Measurements from ENCODE around the gene LSP1.
"Not testable (repeated sequence)": the region's sequence is repeated elsewhere in the genome, so short reads cannot be mapped to it uniquely, and the experiment has no call there.

The LSP1 gene

DNA sequence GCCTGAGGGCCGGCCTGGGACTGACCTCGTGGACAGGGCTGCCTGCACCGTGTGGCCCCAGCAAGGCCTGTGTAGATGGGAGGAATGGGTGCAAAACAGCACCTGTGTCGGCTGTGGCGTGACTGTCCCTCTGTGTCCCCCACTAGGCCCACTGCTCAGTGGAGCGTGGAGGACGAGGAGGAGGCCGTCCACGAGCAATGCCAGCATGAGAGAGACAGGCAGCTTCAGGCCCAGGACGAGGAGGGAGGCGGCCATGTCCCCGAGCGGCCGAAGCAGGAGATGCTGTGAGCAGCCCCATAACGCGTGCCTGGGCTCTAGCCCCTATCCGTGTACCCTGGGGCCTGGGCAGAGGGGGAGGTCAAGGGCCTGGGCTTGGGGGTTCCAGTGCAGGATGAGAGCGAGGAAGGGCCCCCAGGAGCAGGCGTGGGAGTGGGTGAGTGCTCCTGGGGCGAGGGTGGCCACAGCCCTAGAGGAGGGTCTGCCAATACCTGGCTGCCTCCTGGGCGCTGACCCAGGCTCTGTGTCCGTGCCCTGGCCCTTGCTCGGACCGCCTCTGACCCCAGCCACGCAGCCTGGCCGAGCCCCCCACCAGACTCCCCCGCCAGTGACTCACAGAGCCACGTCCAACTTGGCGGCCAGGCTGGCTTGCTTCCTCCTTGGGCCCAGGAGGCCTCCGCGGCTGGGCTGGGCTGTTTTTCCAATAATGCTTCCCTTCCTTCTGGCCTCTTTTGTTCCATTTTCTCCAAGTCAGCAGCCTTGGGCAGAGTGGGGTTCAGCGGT, 27.2 kb downstream of the LSP1 start:
- H3K9me3 ChIP-seq (ENCODE audit: control insufficient read depth, low read depth, low read length) = no peaks in the 10 kb centered on the region
- H3K9ac ChIP-seq (ENCODE audit: low read length) = no peak overlapping the region
- no peak overlapping the region for H3K4me3 ChIP-seq (ENCODE audit: low read length)
- no peaks in the 10 kb centered on the region for H3K27me3 ChIP-seq (ENCODE audit: control insufficient read depth, insufficient read depth, low read length)
- no peaks in the 10 kb centered on the region for H3K4me1 ChIP-seq (ENCODE audit: control insufficient read depth, low read depth, low read length)
- H3K27ac ChIP-seq (ENCODE audit: low read length) = no peak overlapping the region
- H3K36me3 ChIP-seq (ENCODE audit: control insufficient read depth, low read depth, low read length) = no peaks in the 10 kb centered on the region

GRCh38 chr11:1880746-1881441, 28.0 kb downstream of the LSP1 start:
- H3K9me3 ChIP-seq (ENCODE audit: control insufficient read depth, low read depth, low read length) = no peaks in the 10 kb centered on the region
- H3K27me3 ChIP-seq (ENCODE audit: control insufficient read depth, insufficient read depth, low read length) = no peaks in the 10 kb centered on the region
- H3K9ac ChIP-seq (ENCODE audit: low read length) = no peak overlapping the region
- H3K27ac ChIP-seq (ENCODE audit: low read length) = no peak overlapping the region
- H3K4me1 ChIP-seq (ENCODE audit: control insufficient read depth, low read depth, low read length) = no peaks in the 10 kb centered on the region
- H3K36me3 ChIP-seq (ENCODE audit: control insufficient read depth, low read depth, low read length) = no peaks in the 10 kb centered on the region
- H3K4me3 ChIP-seq (ENCODE audit: low read length) = no peak overlapping the region

DNA sequence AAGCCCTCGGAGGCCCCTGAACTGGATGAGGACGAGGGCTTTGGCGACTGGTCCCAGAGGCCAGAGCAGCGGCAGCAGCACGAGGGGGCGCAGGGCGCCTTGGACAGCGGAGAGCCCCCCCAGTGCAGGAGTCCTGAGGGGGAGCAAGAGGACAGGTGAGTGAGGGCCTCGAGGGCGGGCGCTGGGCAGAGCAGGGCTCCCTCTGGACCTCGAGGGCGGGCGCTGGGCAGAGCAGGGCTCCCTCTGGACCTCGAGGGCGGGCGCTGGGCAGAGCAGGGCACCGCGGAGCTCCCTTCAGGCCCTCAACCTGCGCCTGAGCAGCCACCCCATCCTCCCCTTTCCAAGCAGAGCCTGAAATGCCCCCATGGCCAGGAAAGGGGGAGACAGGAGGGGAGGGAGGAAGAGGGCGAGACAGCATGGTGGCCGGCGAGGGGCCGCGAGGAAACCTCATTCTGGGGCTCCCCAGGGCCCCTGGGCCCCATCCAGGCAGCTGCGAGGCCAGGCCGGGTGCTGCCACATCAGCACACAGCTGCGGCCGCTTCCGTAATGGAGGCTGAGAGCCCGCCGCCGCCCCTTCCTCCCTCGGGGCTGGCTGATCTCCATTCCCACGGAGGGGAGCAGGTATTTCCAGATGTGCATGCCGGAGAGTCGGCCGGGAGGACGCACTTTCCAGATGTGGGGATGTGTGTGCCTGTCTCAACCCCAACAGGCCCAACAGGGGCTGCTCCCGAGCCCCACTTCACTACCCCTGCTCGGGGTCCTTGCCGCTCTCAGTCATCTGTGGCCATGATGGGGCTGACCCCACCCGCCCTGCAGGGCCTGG, 28.8 kb downstream of the LSP1 start:
- Histone ChIP-seq H3K27me3 (ENCODE audit: control insufficient read depth, insufficient read depth, low read length) (no peaks in the 10 kb centered on the region), H3K36me3 (ENCODE audit: control insufficient read depth, low read depth, low read length) (no peaks in the 10 kb centered on the region), H3K9me3 (ENCODE audit: control insufficient read depth, low read depth, low read length) (no peaks in the 10 kb centered on the region), H3K4me1 (ENCODE audit: control insufficient read depth, low read depth, low read length) (no peaks in the 10 kb centered on the region), H3K4me3 (ENCODE audit: low read length) (no peak overlapping the region), H3K27ac (ENCODE audit: low read length) (no peak overlapping the region), H3K9ac (ENCODE audit: low read length) (no peak overlapping the region)

DNA sequence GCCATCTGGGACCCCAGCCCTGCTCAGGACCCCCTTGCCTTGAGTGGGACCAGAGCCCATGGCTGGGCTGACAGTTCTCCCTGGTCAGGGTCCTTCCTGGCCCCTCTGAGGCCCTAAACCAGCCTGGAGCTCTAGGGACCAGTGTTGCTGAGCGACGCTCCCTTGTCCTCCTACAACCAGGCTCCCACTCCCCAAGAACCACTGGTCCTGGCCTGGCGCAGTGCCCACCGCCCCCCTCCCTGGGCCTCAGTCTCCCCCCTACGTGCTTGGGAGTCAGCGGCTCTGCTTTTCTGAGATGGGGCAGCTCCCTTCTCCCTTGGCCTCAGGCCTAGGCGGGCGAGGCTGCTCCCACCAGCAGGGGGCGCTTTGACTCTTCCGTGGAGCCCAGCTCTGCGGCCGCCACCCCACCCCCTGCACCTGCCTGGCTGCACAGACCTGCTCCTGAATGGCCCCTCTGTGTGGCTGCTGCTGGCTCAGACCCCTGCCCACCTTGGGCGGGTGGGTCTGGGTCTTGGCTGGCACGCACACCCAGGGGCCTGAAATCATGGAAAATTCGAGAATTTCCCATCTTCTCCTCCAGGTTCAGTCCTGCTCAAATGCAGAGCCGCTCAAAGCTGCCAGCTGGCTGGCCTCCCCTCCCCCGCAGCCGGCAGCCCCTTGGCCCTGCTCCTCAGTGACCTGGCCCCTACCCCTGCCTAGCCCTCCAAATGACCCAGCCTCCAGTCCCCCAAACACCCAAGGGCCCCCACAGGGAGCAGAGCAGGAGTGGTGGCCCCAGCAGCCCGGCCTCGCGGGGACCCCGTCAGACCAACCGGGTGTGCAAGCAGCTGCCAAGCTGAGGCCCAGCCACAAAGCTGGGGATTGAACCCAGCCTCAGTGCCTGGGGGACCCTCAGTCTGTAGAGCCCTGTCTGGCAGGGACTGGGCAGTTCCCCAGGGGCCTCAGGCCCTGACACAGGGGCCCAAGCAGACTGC, 29.7 kb downstream of the LSP1 start:
- Histone ChIP-seq H3K27me3 (ENCODE audit: control insufficient read depth, insufficient read depth, low read length) (no peaks in the 10 kb centered on the region), H3K4me1 (ENCODE audit: control insufficient read depth, low read depth, low read length) (no peaks in the 10 kb centered on the region), H3K9ac (ENCODE audit: low read length) (no peak overlapping the region), H3K9me3 (ENCODE audit: control insufficient read depth, low read depth, low read length) (no peaks in the 10 kb centered on the region), H3K27ac (ENCODE audit: low read length) (no peak overlapping the region), H3K4me3 (ENCODE audit: low read length) (no peak overlapping the region), H3K36me3 (ENCODE audit: control insufficient read depth, low read depth, low read length) (no peaks in the 10 kb centered on the region)

- H3K27ac ChIP-seq (ENCODE audit: low read length) = no peak overlapping the region
- no peaks in the 10 kb centered on the region for H3K27me3 ChIP-seq (ENCODE audit: control insufficient read depth, insufficient read depth, low read length)
- no peaks in the 10 kb centered on the region for H3K36me3 ChIP-seq (ENCODE audit: control insufficient read depth, low read depth, low read length)
- no peak overlapping the region for H3K9ac ChIP-seq (ENCODE audit: low read length)
- H3K4me1 ChIP-seq (ENCODE audit: control insufficient read depth, low read depth, low read length) = no peaks in the 10 kb centered on the region
- no peak overlapping the region for H3K4me3 ChIP-seq (ENCODE audit: low read length)
- H3K9me3 ChIP-seq (ENCODE audit: control insufficient read depth, low read depth, low read length) = no peaks in the 10 kb centered on the region
These were observed 30.7 kb downstream of the LSP1 start for GRCh38 chr11:1883346-1884302.

DNA sequence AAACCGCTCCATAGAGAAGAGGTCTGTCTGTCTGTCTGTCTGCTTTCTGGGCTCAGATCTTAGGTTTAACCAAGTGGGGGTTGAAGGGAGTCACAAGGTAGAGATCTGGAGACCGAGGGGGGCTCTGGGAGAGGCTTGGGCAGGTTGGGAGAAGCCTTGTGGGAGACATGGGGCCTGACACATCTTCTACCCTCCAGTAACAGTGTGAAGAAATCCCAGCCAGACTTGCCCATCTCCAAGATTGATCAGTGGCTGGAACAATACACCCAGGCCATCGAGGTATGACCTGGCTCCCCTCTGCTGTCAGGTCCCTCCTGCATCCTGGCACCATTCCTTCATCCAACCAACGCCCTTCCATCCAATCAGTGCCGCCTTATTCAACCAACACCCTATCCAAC, 31.4 kb downstream of the LSP1 start:
- Histone ChIP-seq H3K9me3 (ENCODE audit: control insufficient read depth, low read depth, low read length) (no peaks in the 10 kb centered on the region), H3K4me1 (ENCODE audit: control insufficient read depth, low read depth, low read length) (no peaks in the 10 kb centered on the region), H3K36me3 (ENCODE audit: control insufficient read depth, low read depth, low read length) (no peaks in the 10 kb centered on the region), H3K9ac (ENCODE audit: low read length) (no peak overlapping the region), H3K27ac (ENCODE audit: low read length) (no peak overlapping the region), H3K27me3 (ENCODE audit: control insufficient read depth, insufficient read depth, low read length) (no peaks in the 10 kb centered on the region), H3K4me3 (ENCODE audit: low read length) (no peak overlapping the region)

DNA sequence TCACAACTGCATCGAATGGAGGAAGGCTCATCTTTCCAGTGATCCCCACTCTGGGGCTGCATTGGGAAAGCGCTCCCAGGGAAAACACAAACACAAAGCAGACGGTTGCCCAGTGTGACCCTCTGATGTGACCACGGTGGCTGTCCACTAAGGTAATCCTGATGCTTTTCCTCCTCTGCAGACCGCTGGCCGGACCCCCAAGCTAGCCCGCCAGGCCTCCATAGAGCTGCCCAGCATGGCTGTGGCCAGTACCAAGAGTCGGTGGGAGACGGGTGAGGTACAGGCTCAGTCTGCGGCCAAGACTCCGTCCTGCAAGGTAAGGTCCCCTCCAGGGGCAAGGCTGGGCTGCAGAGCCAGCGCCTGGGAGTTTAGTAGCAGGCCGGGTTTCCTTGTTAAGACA, 33.7 kb downstream of the LSP1 start:
- H3K36me3 ChIP-seq (ENCODE audit: control insufficient read depth, low read depth, low read length); H3K9me3 ChIP-seq (ENCODE audit: control insufficient read depth, low read depth, low read length); H3K4me1 ChIP-seq (ENCODE audit: control insufficient read depth, low read depth, low read length); H3K27ac ChIP-seq (ENCODE audit: low read length); H3K27me3 ChIP-seq (ENCODE audit: control insufficient read depth, insufficient read depth, low read length); H3K4me3 ChIP-seq (ENCODE audit: low read length); H3K9ac ChIP-seq (ENCODE audit: low read length): not testable (repeated sequence)

- Histone ChIP-seq H3K4me3 (ENCODE audit: low read length) (no peak overlapping the region), H3K36me3 (ENCODE audit: control insufficient read depth, low read depth, low read length) (no peaks in the 10 kb centered on the region), H3K4me1 (ENCODE audit: control insufficient read depth, low read depth, low read length) (no peaks in the 10 kb centered on the region), H3K9ac (ENCODE audit: low read length) (no peak overlapping the region), H3K27ac (ENCODE audit: low read length) (no peak overlapping the region), H3K9me3 (ENCODE audit: control insufficient read depth, low read depth, low read length) (no peaks in the 10 kb centered on the region), H3K27me3 (ENCODE audit: control insufficient read depth, insufficient read depth, low read length) (no peaks in the 10 kb centered on the region)
These were observed 34.8 kb downstream of the LSP1 start for GRCh38 chr11:1887451-1888346.

DNA sequence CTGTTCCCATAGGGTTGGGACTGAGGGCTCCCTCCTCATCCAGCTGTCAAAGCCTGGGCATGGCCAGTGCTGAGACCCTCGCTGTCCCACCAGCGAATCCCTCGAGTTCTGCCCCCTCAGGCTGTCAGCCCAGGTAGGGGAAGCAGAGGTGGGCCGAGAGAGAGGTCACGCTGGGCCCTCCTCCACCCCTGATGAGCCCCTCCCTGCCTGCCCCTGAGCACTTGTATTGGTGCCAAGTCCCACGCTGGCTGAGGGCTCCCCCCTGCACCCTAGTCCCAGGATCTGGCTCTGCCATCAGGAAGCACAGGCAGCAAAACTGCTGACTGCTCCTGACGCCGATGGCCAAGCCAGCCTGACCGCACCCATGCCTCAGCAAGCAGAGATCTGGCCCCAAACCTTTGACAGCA, 35.5 kb downstream of the LSP1 start:
- H3K4me1 ChIP-seq (ENCODE audit: control insufficient read depth, low read depth, low read length) = no peaks in the 10 kb centered on the region
- H3K36me3 ChIP-seq (ENCODE audit: control insufficient read depth, low read depth, low read length) = no peaks in the 10 kb centered on the region
- no peaks in the 10 kb centered on the region for H3K9me3 ChIP-seq (ENCODE audit: control insufficient read depth, low read depth, low read length)
- no peaks in the 10 kb centered on the region for H3K27me3 ChIP-seq (ENCODE audit: control insufficient read depth, insufficient read depth, low read length)
- no peak overlapping the region for H3K4me3 ChIP-seq (ENCODE audit: low read length)
- no peak overlapping the region for H3K27ac ChIP-seq (ENCODE audit: low read length)
- no peak overlapping the region for H3K9ac ChIP-seq (ENCODE audit: low read length)

Measured in iPS-18a (cell line).